Neural cell (in vitro differentiated cells): ENCODE measurements around the gene NRSN2.

Experiments used
- EZH2 ChIP-seq: fragments of 200-600, 300-800 bp; shearing (Covaris generic), sonication (generic); IDR thresholded peaks from 2 replicates; pipeline ENCODE4 v1.6.1; 2014; ENCODE audit warnings: antibody characterized with exemption, low read length, borderline replicate concordance, mild to moderate bottlenecking; ENCODE audit not compliant: insufficient read depth, poor library complexity, severe bottlenecking
- MXI1 ChIP-seq: fragments of 450-650 bp; conservative IDR thresholded peaks from 2 replicates; pipeline ENCODE4 v1.6.1; 2014; ENCODE audit warnings: antibody characterized with exemption, mild to moderate bottlenecking; ENCODE audit not compliant: poor library complexity, severe bottlenecking
- SMC3 ChIP-seq: fragments of 450-650 bp; conservative IDR thresholded peaks from 2 replicates; pipeline ENCODE4 v1.6.1; 2014; ENCODE audit warnings: antibody characterized with exemption, mild to moderate bottlenecking, moderate library complexity; ENCODE audit not compliant: poor library complexity
- TF ChIP-seq, protein P1 (sequence below): fragments of 450-650 bp; IDR thresholded peaks from 2 replicates; pipeline ENCODE4 v1.5.1; 2014; ENCODE audit warnings: antibody characterized with exemption, mild to moderate bottlenecking, moderate library complexity; ENCODE audit not compliant: poor library complexity, severe bottlenecking
- TF ChIP-seq, protein P2 (sequence below): IDR thresholded peaks from 2 replicates; pipeline ENCODE4 v1.6.1; 2012; ENCODE audit warnings: borderline replicate concordance

DNA sequence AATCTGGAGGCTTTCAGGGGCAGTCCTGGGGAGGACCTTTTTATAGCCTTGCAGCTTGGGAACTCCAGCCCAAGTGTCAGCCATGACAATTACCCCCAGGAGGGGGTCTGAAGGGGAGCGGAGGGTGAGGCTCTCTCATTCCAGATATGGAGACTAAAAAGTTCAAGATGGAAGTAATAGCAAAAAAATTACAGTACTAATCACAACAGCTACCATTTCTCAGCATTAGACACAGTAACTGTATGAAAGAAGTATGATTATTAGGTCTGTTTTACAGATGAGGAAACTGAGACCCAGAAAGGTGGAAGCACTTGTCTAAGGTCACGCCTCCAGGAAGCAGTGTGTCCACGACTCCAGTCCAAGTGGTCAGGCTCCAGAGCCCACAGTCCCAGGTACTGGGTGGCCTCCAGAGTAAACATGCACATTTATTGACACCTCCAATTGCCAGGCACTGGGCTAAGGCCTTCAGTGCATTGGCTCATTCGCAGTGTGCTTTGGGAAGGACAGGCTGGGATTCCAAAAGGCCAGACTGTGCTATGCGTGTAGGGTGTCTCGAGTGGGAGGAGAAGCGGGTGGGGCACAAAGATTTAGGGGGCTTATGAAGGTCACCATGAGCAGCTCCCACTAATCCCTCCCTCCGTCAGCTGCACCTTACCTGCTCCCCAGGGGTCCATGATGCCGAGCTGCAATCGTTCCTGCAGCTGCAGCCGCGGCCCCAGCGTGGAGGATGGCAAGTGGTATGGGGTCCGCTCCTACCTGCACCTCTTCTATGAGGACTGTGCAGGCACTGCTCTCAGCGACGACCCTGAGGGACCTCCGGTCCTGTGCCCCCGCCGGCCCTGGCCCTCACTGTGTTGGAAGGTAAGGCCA, 2.3 kb downstream of the NRSN2 start:
- TF ChIP-seq MXI1, result no peak
- TF ChIP-seq, protein P1, sequence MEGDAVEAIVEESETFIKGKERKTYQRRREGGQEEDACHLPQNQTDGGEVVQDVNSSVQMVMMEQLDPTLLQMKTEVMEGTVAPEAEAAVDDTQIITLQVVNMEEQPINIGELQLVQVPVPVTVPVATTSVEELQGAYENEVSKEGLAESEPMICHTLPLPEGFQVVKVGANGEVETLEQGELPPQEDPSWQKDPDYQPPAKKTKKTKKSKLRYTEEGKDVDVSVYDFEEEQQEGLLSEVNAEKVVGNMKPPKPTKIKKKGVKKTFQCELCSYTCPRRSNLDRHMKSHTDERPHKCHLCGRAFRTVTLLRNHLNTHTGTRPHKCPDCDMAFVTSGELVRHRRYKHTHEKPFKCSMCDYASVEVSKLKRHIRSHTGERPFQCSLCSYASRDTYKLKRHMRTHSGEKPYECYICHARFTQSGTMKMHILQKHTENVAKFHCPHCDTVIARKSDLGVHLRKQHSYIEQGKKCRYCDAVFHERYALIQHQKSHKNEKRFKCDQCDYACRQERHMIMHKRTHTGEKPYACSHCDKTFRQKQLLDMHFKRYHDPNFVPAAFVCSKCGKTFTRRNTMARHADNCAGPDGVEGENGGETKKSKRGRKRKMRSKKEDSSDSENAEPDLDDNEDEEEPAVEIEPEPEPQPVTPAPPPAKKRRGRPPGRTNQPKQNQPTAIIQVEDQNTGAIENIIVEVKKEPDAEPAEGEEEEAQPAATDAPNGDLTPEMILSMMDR, result no peak
- TF ChIP-seq SMC3, result no peak
- TF ChIP-seq EZH2, result no peak
- TF ChIP-seq, protein P2, sequence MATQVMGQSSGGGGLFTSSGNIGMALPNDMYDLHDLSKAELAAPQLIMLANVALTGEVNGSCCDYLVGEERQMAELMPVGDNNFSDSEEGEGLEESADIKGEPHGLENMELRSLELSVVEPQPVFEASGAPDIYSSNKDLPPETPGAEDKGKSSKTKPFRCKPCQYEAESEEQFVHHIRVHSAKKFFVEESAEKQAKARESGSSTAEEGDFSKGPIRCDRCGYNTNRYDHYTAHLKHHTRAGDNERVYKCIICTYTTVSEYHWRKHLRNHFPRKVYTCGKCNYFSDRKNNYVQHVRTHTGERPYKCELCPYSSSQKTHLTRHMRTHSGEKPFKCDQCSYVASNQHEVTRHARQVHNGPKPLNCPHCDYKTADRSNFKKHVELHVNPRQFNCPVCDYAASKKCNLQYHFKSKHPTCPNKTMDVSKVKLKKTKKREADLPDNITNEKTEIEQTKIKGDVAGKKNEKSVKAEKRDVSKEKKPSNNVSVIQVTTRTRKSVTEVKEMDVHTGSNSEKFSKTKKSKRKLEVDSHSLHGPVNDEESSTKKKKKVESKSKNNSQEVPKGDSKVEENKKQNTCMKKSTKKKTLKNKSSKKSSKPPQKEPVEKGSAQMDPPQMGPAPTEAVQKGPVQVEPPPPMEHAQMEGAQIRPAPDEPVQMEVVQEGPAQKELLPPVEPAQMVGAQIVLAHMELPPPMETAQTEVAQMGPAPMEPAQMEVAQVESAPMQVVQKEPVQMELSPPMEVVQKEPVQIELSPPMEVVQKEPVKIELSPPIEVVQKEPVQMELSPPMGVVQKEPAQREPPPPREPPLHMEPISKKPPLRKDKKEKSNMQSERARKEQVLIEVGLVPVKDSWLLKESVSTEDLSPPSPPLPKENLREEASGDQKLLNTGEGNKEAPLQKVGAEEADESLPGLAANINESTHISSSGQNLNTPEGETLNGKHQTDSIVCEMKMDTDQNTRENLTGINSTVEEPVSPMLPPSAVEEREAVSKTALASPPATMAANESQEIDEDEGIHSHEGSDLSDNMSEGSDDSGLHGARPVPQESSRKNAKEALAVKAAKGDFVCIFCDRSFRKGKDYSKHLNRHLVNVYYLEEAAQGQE, result no peak
